Astrocyte (in vitro differentiated cells and primary cell): Measurements from ENCODE around the gene GPBP1. TPM values are rescaled to one million over a fixed set of nuclear protein-coding genes. Genes with fewer than 3 reads are reported as not detected.
"Not testable (repeated sequence)": the region's sequence is repeated elsewhere in the genome, so short reads cannot be mapped to it uniquely, and the experiment has no call there.

Source experiments
- DNase-seq: peaks from one replicate; pipeline ENCODE4 v3.0.0-alpha.2; 2010; ENCODE audit warnings: low read depth
- FAIRE-seq: peaks from 2 replicates; lab custom pipeline; 2011; peaks lifted over from hg19 to GRCh38; lab: Jason Lieb, UNC
- H2AFZ ChIP-seq: 2 replicates; pipeline ENCODE4 v1.6.0; 2012; ENCODE audit warnings: low read depth, low read length, inconsistent platforms
- H3K27ac ChIP-seq: 2 replicates; pipeline ENCODE4 v1.5.1; 2011; ENCODE audit warnings: low read depth, low read length, inconsistent platforms
- H3K27me3 ChIP-seq: 2 replicates; pipeline ENCODE4 v1.6.0; 2011; ENCODE audit warnings: low read length, inconsistent platforms; ENCODE audit not compliant: insufficient read depth
- H3K36me3 ChIP-seq: 2 replicates; pipeline ENCODE4 v1.5.1; 2011; ENCODE audit warnings: low read length, inconsistent platforms; ENCODE audit not compliant: insufficient read depth
- H3K4me1 ChIP-seq: 2 replicates; pipeline ENCODE4 v1.5.1; 2011; ENCODE audit warnings: low read length, inconsistent platforms; ENCODE audit not compliant: insufficient read depth
- H3K4me2 ChIP-seq: 2 replicates; pipeline ENCODE4 v1.6.0; 2012; ENCODE audit warnings: low read length, inconsistent platforms
- H3K4me3 ChIP-seq: 2 replicates; pipeline ENCODE4 v1.5.1; 2011; ENCODE audit warnings: low read depth, mild to moderate bottlenecking, low read length, inconsistent platforms; ENCODE audit not compliant: insufficient read depth
- H3K79me2 ChIP-seq: 2 replicates; pipeline ENCODE4 v1.6.0; 2012; ENCODE audit warnings: mild to moderate bottlenecking, low read length, inconsistent platforms; ENCODE audit not compliant: insufficient read depth
- H3K9ac ChIP-seq: 2 replicates; pipeline ENCODE4 v1.6.0; 2012; ENCODE audit warnings: mild to moderate bottlenecking, low read length, inconsistent platforms
- H3K9me3 ChIP-seq: 2 replicates; pipeline ENCODE4 v1.5.1; 2012; ENCODE audit warnings: low read depth, mild to moderate bottlenecking, low read length, inconsistent platforms; ENCODE audit not compliant: insufficient read depth
- H4K20me1 ChIP-seq: 2 replicates; pipeline ENCODE4 v1.6.0; 2012; ENCODE audit warnings: low read length, inconsistent platforms; ENCODE audit not compliant: insufficient read depth
- H3K27ac Mint-ChIP-seq: one replicate; pipeline ENCODE4 v1.8.0; 2021; ENCODE audit warnings: mild to moderate bottlenecking, mixed read lengths; ENCODE audit not compliant: unreplicated experiment
- H3K27me3 Mint-ChIP-seq: one replicate; pipeline ENCODE4 v1.8.0; 2021; ENCODE audit warnings: low read depth, mixed read lengths; ENCODE audit not compliant: unreplicated experiment
- H3K36me3 Mint-ChIP-seq: one replicate; pipeline ENCODE4 v1.8.0; 2021; ENCODE audit warnings: low read depth, mixed read lengths; ENCODE audit not compliant: unreplicated experiment
- H3K4me1 Mint-ChIP-seq: one replicate; pipeline ENCODE4 v1.8.0; 2021; ENCODE audit warnings: low read depth, mixed read lengths; ENCODE audit not compliant: unreplicated experiment
- H3K4me3 Mint-ChIP-seq: one replicate; pipeline ENCODE4 v1.8.0; 2021; ENCODE audit warnings: mild to moderate bottlenecking, moderate library complexity, mixed read lengths; ENCODE audit not compliant: unreplicated experiment
- H3K9me3 Mint-ChIP-seq: one replicate; pipeline ENCODE4 v1.8.0; 2021; ENCODE audit warnings: mild to moderate bottlenecking, mixed read lengths; ENCODE audit not compliant: unreplicated experiment
- EZH2 ChIP-seq: IDR thresholded peaks from 2 replicates; pipeline ENCODE4 v1.6.1; 2012; ENCODE audit warnings: mild to moderate bottlenecking, low read length, inconsistent platforms; ENCODE audit not compliant: insufficient read depth
- total RNA-seq: library from RNA; stranded (reverse); gene quantifications from 2 replicates; pipeline ENCODE4 v1.2.1, GENCODE V29; 2021
- TF ChIP-seq, protein P1 (sequence below): IDR thresholded peaks from 2 replicates; pipeline ENCODE4 v1.5.1; 2011; ENCODE audit warnings: low read depth, mild to moderate bottlenecking, inconsistent platforms, low read length, moderate library complexity; ENCODE audit not compliant: insufficient read depth

The GPBP1 gene
- total RNA-seq, 1 donor from 2014 or later = 59.8 TPM

GRCh38 chr5:57277085-57277484 lies 103.2 kb downstream of the GPBP1 start:
- no peak overlapping the region for H3K4me3 ChIP-seq
- Mint-ChIP-seq H3K4me3 (no peak overlapping the region), H3K27ac (no peak overlapping the region), H3K9me3 (peaks cover 2% of the 10 kb centered on the region), H3K4me1 (peaks cover 7% of the 10 kb centered on the region), H3K27me3 (no peaks in the 10 kb centered on the region), H3K36me3 (peaks cover 3% of the 10 kb centered on the region)
- no peaks in the 10 kb centered on the region for H3K27me3 ChIP-seq
- H3K4me1 ChIP-seq = no peaks in the 10 kb centered on the region
- H2AFZ ChIP-seq = no peak overlapping the region
- H3K27ac ChIP-seq = no peak overlapping the region
- DNase-seq (peak; percentile 5), FAIRE-seq (no peak)
- TF ChIP-seq EZH2 = no peak
- TF ChIP-seq, protein P1, sequence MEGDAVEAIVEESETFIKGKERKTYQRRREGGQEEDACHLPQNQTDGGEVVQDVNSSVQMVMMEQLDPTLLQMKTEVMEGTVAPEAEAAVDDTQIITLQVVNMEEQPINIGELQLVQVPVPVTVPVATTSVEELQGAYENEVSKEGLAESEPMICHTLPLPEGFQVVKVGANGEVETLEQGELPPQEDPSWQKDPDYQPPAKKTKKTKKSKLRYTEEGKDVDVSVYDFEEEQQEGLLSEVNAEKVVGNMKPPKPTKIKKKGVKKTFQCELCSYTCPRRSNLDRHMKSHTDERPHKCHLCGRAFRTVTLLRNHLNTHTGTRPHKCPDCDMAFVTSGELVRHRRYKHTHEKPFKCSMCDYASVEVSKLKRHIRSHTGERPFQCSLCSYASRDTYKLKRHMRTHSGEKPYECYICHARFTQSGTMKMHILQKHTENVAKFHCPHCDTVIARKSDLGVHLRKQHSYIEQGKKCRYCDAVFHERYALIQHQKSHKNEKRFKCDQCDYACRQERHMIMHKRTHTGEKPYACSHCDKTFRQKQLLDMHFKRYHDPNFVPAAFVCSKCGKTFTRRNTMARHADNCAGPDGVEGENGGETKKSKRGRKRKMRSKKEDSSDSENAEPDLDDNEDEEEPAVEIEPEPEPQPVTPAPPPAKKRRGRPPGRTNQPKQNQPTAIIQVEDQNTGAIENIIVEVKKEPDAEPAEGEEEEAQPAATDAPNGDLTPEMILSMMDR = peak; percentile 42
- no peaks in the 10 kb centered on the region for H3K9me3 ChIP-seq
- no peak overlapping the region for H3K9ac ChIP-seq
- no peaks in the 10 kb centered on the region for H3K79me2 ChIP-seq
- no peaks in the 10 kb centered on the region for H4K20me1 ChIP-seq
- no peaks in the 10 kb centered on the region for H3K36me3 ChIP-seq
- H3K4me2 ChIP-seq = no peak overlapping the region

GRCh38 chr5:57280853-57281252 lies 107.0 kb downstream of the GPBP1 start:
- Histone ChIP-seq H3K27me3 (no peaks in the 10 kb centered on the region), H3K4me3 (no peak overlapping the region), H3K79me2 (no peaks in the 10 kb centered on the region), H2AFZ (no peak overlapping the region), H3K9me3 (no peaks in the 10 kb centered on the region), H3K4me1 (no peaks in the 10 kb centered on the region), H3K27ac (no peak overlapping the region), H3K9ac (no peak overlapping the region), H3K4me2 (no peak overlapping the region), H4K20me1 (no peaks in the 10 kb centered on the region), H3K36me3 (no peaks in the 10 kb centered on the region)
- H3K4me1 Mint-ChIP-seq = peaks cover 2% of the 10 kb centered on the region
- no peaks in the 10 kb centered on the region for H3K27me3 Mint-ChIP-seq
- DNase-seq (no peak), FAIRE-seq (no peak)
- H3K36me3 Mint-ChIP-seq = peaks cover 5% of the 10 kb centered on the region
- peaks cover 7% of the 10 kb centered on the region for H3K9me3 Mint-ChIP-seq
- TF ChIP-seq EZH2 = no peak
- TF ChIP-seq, protein P1 = no peak
- no peak overlapping the region for H3K4me3 Mint-ChIP-seq
- no peak overlapping the region for H3K27ac Mint-ChIP-seq

- not testable (repeated sequence) for FAIRE-seq, H4K20me1 ChIP-seq, H3K4me1 ChIP-seq, H3K79me2 ChIP-seq, H3K4me3 ChIP-seq, DNase-seq, H3K27me3 Mint-ChIP-seq, H3K4me3 Mint-ChIP-seq, H3K9me3 ChIP-seq, H3K4me1 Mint-ChIP-seq, H3K4me2 ChIP-seq, H3K27ac Mint-ChIP-seq, H3K36me3 Mint-ChIP-seq, H2AFZ ChIP-seq, H3K9ac ChIP-seq, H3K36me3 ChIP-seq, H3K27me3 ChIP-seq, H3K9me3 Mint-ChIP-seq, H3K27ac ChIP-seq
These were observed 111.2 kb downstream of the GPBP1 start for GRCh38 chr5:57285084-57285483.
